8988T (cell line): ENCODE measurements around the gene HOXB3.
A peak's percentile ranks its signal among the peaks of the same experiment; 100 is the strongest.

Experiments
- DNase-seq: peaks from one replicate; pipeline ENCODE4 v3.0.0; 2011

The HOXB3 gene

DNA sequence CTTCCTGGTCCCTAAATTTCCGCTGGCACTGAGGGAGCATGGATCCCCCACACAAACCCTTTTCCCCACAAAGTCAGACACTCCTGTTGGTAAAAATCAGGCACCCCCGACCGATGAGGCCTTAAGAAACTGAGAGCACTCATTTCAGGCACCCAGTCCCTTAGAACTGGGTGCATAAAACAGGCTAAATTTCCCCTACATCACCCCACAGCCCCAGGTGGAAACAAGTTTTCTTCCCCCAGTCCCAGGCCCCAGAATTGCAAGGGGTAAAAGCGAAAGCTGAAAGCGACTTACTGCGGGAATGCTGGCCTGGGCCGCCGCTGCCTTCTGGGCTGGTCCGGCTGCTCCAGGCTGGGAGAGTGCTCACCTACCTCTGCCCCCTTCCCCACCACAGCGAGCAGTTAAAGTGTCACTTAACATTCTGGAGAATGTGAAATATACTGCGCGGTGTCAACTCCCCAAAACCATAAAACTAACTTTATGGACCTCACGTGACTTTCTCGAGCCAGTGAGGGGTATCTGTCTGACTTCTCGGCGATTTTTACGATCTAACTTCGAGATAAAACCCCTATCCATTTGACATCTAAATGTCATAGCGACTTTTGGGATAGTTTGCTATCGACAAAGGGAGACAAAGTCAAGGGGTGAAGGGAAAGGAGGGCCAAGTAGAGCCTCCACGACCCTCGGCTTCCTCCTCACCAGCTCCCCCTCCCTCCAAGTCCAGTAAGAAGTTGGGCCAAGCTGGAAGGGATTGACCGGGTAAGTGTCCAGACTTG, at the start of gene HOXB3:
HOXB3 (minus strand) TSS at position 411 of the 776 bp plus-strand sequence. CDS start 37,767 bp downstream, outside the sequence.
- no peak for DNase-seq

DNA sequence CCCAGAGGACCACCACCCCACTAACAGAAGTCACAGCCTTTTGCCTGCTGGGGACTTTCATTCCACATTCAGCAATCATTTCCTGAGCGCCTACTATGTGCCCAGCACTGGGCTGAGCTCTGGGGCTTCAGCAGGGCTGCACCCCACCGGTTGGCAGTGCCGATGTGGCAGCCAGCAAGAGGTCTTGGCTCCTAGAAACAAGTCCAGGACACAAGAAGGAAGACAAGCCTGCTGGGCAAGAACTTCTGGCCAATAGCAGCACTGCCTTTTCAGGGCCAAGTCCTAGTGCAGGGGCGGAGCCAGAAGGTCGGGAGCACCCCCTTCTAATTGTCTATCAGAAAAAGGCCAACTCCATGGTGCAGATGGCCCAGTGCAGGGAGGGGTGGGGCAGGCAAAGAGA, 49.1 kb upstream of the HOXB3 start:
- DNase-seq = peak; percentile 11

GRCh38 chr17:48637323-48638260, 47.6 kb upstream of the HOXB3 start:
- peak; percentile 78 for DNase-seq

DNA sequence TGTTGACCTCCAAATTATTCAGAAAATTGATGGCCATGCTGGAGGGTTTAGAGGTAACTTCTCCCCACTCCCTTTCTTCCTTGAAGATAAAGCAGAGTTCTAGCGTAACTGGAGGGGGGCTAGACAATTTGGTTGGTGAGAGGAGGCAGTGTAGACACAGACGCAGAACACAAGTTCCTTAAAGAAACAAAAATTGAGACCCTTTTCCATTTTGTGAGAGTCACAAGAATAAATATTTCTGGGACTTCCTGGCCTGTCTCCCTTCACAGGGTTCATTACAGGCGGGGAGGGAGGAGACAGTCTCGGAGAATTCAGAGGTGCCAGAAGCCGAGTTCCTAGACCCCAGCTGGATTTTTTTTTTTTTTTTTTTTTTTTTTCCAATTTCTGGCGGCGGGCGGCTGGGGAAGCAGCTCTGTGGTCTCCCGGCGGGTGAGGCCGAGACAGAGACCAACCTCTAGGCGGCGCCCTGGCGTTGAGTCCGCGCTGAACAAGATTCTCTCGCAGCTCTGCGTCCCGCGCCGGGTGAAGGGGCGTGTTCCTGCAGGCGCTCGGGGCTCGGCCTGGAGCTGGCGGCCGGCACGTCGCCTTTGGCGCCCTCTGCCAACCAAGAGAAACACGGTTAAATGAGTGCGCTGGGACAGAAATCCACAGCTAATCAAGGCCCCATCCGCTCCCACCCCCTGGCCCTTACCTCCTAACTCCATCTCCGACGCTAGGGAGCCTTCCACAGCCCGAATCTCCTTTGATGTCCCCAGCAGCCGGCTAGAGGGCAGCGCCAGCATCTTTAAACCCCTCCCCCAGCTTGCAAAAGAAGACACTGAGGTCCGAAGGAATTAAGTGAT, 46.4 kb upstream of the HOXB3 start:
- DNase-seq = peak; percentile 41

GRCh38 chr17:48634493-48635208, 44.6 kb upstream of the HOXB3 start:
- DNase-seq = peak; percentile 1

DNA sequence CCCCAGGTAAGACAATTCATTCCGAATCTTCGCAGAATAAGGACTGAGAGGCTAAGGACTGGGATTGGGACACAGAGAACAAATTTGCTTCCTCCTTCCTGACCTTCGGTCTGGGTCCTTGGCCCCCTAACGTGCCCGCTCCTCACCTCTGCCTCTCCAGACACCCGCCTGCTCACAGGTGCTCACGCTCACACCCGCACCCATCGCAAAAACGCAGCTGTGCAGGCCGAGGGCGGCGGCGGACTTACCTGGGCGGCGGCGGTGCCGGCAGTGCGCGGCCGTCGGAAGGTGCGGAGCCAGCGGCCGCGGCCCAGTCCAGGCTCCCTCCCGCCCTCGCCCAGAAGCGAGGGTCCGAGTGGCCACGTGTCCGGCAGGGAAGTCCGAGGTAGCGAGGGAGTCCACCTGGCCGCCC, 43.2 kb upstream of the HOXB3 start:
- DNase-seq = no peak

DNA sequence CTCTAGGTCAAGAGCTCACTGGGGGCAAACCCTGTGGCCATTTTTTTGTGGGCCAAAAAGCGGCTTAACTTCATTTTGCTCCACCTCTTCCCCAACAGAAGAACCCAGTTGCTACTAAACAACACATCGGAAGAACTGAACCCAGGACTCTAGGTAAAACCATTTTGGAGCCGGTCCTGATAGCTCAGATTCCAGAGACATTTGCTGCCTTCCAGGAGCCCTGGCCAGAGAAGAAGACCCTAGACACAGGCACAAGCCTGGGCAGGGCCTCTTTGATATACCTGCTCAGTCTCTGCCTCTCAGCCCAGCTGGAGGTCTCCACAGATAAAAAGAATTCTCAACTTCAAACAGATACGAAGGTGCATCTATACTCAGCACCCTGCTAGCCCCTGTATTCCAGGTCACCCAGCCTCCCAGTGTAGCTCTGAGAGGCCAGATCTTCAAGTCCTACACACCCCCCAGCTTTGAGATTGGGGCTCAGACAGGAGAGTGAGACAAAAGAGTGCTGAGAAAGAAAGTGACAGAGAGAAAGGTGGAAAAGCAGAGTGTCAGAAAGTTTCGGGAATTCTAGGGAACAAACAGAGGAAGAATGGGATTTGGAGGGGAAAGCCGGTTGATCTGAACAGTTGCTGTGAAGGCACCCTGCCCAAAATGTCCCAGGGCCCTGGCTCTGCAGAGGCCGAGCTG, 42.7 kb upstream of the HOXB3 start:
- no peak for DNase-seq

- no peak for DNase-seq
Measured at GRCh38 chr17:48631693-48632578, 41.9 kb upstream of the HOXB3 start.

- no peak for DNase-seq
Measured at GRCh38 chr17:48630925-48631692, 41.1 kb upstream of the HOXB3 start.

- DNase-seq = no peak
Measured at GRCh38 chr17:48630009-48630924, 40.2 kb upstream of the HOXB3 start.

- DNase-seq = no peak
Measured at GRCh38 chr17:48629411-48629759, 39.3 kb upstream of the HOXB3 start.

GRCh38 chr17:48628649-48629410, 38.8 kb upstream of the HOXB3 start:
- DNase-seq = no peak

- no peak for DNase-seq
Measured at GRCh38 chr17:48627623-48628521, 37.8 kb upstream of the HOXB3 start.

GRCh38 chr17:48627118-48627597, 37.1 kb upstream of the HOXB3 start:
- DNase-seq = no peak

DNA sequence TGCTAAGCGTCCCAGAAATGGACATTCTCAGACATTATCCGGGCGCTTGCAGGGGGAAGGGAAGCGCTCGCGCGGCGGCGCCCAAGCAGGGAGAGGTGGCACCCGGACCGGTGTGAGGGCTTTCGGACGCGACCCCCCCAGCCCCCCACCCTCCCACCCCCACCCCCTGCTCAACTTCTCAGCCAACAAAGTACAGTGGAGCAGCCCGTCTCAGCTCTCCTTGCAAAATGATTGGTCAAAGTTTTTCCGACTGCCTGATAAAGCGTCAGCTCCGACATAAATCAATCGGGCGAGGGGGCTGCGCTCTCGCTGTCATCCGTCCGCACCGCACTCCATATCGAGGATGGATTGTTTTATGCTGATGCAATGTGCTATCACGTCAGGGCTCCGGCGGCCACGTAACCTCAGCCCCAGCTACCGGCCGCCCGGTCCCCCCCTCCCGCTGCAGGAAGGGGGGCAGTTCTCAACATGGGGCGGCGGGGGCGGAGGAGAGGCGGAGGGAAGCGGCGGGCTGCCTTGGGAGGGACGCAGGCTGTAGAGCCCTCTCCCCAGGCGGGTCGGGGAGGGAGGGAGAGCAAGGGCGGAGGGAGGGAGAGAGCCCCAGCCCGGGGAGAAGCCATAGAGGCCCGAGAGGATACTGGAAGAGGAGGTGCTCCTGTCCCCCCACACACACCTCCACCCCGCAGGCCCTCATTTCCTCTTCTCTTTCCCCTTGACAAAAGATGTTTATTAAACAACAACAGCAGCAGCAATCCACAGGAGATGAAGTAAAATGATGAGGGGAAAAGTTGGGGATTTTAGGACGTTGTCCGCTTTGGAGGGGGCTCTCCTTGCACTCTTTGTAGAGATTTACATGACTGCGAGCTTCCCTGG, 36.4 kb upstream of the HOXB3 start, which contains the start of gene HOXB9:
HOXB9 (minus strand) TSS at position 114 of the 873 bp plus-strand sequence; CDS start at position 25, 89 bp downstream.
- DNase-seq = no peak
